ENCODE measurements around the gene CYTH3. TPM values are rescaled to one million over a fixed set of nuclear protein-coding genes. Genes with fewer than 3 reads are reported as not detected.
A peak's percentile ranks its signal among the peaks of the same experiment; 100 is the strongest.
"Not testable (repeated sequence)": the region's sequence is repeated elsewhere in the genome, so short reads cannot be mapped to it uniquely, and the experiment has no call there.

Gene CYTH3, protein sequence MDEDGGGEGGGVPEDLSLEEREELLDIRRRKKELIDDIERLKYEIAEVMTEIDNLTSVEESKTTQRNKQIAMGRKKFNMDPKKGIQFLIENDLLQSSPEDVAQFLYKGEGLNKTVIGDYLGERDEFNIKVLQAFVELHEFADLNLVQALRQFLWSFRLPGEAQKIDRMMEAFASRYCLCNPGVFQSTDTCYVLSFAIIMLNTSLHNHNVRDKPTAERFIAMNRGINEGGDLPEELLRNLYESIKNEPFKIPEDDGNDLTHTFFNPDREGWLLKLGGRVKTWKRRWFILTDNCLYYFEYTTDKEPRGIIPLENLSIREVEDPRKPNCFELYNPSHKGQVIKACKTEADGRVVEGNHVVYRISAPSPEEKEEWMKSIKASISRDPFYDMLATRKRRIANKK
- total RNA-seq: 22.9 TPM

GRCh38 chr7:6272481-6273323 is at the start of gene CYTH3:
CYTH3 (minus strand) TSS chr7:6272624; CDS start chr7:6272507, 117 bp downstream.
- peak; percentile 68 to 80 (median 77) for DNase-seq (ENCODE audit: low read depth in 2 of 3, low spot score in 2 of 3)

DNA sequence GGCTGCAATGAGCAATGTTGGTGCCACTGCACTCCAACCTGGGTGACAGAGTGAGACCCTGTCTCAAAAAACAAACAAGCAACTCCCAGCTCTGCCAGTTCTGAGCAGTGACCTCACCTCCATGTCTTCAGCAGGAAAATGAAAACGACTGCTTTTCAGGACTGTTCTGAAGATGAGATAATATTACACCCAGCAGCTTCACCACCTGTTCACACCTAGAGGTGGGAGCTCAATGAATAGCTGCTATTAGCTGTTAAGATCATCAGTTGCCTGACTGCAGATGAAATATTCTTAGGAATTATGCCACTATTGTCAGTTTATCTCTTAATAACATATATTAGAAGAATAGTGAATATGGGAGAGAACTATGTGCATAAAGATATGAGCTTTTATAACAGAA is 48.4 kb upstream of the CYTH3 start:
- no peak for DNase-seq (ENCODE audit: low read depth in 2 of 3, low spot score in 2 of 3)

GRCh38 chr7:6317797-6318438 is 45.5 kb upstream of the CYTH3 start:
- DNase-seq (ENCODE audit: low read depth in 2 of 3, low spot score in 2 of 3): peak in 2 of 3 donors; percentile 52 to 66

- DNase-seq (ENCODE audit: low read depth in 2 of 3, low spot score in 2 of 3): no peak
Measured at GRCh38 chr7:6316226-6316625, 43.8 kb upstream of the CYTH3 start.

GRCh38 chr7:6315746-6316145 is 43.3 kb upstream of the CYTH3 start:
- DNase-seq (ENCODE audit: low read depth in 2 of 3, low spot score in 2 of 3): no peak

DNA sequence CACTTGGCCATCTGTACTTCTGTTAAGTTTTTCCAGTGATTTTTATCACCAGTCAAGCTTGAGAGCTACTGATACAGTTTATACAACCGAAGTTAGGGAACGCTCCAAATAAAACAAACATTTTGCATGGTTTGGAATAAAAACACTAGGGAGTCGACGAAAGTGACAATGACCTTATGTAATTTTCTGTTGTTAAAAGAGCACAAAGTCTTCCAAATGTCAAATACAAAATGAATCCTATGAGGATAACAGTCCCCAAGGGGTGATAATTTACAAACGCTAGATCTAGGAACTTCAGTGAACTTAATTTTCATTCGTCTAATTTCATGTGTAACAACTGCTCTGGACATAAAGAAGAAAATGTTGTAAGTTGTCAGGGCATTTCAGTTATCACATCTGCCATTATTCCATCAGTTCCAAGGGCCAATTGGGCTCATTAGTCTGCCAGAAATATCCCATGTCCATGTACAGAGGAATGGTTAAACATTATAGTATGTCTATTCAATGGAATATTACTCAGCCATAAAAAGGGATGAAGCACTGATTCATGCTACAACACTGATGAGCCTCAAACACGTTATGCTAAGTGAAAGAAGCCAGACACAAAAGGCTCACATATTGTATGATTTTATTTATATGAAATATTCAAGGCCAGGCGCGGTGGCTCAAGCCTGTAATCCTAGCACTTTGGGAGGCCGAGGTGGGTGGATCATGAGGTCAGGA is 38.0 kb upstream of the CYTH3 start:
- DNase-seq (ENCODE audit: low read depth in 2 of 3, low spot score in 2 of 3): no peak

DNA sequence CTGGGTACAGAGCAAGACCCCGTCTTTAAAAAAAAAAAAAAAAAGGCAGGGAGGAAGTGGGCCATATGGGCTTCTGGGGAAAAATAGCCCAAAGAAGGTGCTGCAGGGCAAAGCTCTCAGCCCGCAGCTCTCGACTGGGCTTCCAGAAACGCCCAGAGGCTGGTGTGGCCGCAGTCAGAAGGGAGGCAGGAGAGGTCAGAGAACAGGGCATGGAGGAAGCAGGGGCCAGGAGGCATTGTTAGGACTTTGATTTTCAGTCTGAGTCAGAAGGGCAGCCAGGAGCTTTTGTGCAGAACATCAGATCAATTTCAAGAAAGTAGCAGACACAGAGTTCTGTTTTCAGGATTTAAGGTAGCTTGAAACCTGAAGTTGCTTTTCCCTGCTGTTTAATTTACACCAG is 35.3 kb upstream of the CYTH3 start:
- no peak for DNase-seq (ENCODE audit: low read depth in 2 of 3, low spot score in 2 of 3)

- DNase-seq (ENCODE audit: low read depth in 2 of 3, low spot score in 2 of 3): no peak
Measured at GRCh38 chr7:6306471-6306870, 34.0 kb upstream of the CYTH3 start.

- DNase-seq (ENCODE audit: low read depth in 2 of 3, low spot score in 2 of 3): no peak
Measured at GRCh38 chr7:6305330-6305729, 32.9 kb upstream of the CYTH3 start.

- DNase-seq (ENCODE audit: low read depth in 2 of 3, low spot score in 2 of 3): not testable (repeated sequence)
Measured at GRCh38 chr7:6301446-6301845, 29.0 kb upstream of the CYTH3 start.

DNA sequence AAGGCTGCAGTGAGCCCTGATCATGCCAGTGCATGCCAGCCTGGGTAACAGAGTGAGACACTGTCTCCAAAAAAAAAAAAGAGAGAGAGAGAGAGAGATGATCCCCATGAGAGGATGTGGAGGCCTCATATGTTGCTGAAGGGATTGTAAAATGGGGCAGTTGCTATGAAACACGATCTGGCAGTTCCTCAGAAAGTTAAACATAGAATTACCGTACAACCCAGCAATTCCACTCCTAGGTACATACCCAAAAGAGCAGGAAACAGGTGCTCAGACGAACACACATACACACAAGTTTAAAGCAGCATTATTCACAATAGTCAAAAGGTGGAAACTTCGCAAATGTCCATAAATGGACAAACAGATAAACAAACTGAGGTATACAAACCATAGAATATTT is 27.4 kb upstream of the CYTH3 start:
- no peak for DNase-seq (ENCODE audit: low read depth in 2 of 3, low spot score in 2 of 3)

DNA sequence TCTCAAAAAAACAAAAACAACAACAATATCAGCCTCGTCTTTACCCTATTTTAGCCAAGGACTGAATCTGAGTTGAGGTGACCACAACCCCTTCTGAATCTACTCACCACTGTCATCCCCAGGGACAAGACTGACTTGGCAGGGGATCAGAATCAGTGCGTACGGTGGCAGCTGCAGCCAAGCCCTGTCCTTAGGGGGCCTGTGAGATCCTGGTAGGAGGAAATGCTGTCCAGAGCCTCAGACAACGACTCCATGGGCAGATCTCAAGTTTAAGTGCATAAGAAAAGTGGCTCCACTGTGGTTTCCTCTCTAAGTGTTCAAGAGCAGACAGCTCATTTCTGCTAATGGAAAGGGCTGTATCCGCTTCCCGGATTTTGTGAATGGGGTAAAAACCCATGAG is 22.4 kb upstream of the CYTH3 start:
- DNase-seq (ENCODE audit: low read depth in 2 of 3, low spot score in 2 of 3): no peak

- DNase-seq (ENCODE audit: low read depth in 2 of 3, low spot score in 2 of 3): no peak
Measured at GRCh38 chr7:6293202-6293601, 20.8 kb upstream of the CYTH3 start.

GRCh38 chr7:6291941-6292340 is 19.5 kb upstream of the CYTH3 start:
- not testable (repeated sequence) for DNase-seq (ENCODE audit: low read depth in 2 of 3, low spot score in 2 of 3)

DNA sequence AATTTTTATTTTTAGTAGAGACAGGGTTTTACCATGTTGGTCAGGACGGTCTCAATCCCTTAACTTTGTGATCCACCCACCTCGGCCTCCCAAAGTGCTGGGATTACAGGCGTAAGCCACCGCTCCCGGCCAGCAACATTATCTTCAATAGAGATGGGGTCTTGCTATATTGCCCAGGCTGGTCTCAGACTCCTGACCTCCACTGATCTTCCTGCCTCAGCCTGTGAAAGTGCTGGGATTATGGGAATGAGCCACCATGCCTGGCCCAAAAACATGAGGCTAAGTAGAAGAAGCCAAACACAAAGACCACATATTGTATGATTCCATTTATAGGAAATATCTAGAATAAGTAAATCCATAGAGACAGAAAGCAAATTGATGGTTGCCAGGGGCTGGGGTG is 19.1 kb upstream of the CYTH3 start:
- DNase-seq (ENCODE audit: low read depth in 2 of 3, low spot score in 2 of 3): no peak

GRCh38 chr7:6290319-6290741 is 17.9 kb upstream of the CYTH3 start:
- DNase-seq (ENCODE audit: low read depth in 2 of 3, low spot score in 2 of 3): no peak

DNA sequence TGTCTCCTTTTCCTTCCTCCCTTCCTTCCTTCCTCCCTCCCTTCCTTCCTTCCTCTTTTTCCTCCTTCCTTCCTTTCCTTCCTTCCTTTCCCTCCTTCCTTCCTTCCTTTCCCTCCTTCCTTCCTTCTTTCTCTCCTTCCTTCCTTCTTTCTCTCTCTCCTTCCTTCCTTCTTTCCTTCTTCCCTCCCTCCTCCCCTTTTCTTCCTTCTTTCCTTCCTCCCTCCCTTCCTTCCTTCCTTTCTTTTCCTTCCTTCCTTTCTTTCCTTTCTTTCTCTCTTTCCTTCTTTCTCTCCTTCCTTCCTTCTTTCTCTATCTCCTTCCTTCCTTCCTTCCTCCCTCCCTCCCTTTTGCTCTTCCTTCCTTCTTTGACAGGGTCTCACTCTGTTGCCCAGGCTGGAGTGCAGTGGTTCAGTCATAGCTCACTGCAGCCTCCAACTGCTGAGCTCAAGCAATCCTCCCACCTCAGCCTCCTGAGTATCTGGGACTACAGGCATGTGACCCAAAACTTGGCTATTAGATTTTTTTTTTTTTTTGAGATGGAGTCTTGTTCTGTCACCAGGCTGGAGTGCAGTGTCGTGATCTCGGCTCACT is 15.9 kb upstream of the CYTH3 start:
- no peak for DNase-seq (ENCODE audit: low read depth in 2 of 3, low spot score in 2 of 3)

GRCh38 chr7:6286486-6286885 is 14.1 kb upstream of the CYTH3 start:
- DNase-seq (ENCODE audit: low read depth in 2 of 3, low spot score in 2 of 3): no peak

GRCh38 chr7:6284461-6285360 is 12.3 kb upstream of the CYTH3 start:
- DNase-seq (ENCODE audit: low read depth in 2 of 3, low spot score in 2 of 3): no peak

Measured in hematopoietic multipotent progenitor cell (in vitro differentiated cells).